Frontal cortex (tissue), 4 donors: Measurements from ENCODE around the gene SLC15A1. TPM values are rescaled to one million over a fixed set of nuclear protein-coding genes. Genes with fewer than 3 reads are reported as not detected.
"Not testable (repeated sequence)": the region's sequence is repeated elsewhere in the genome, so short reads cannot be mapped to it uniquely, and the experiment has no call there.

Experiments
- DNase-seq, 2 donors: peaks; one replicate each; pipeline ENCODE4 v3.0.0; 2012; ENCODE audit warnings: low spot score in 2 of 2
- FAIRE-seq: peaks from 2 replicates; lab custom pipeline; 2012; peaks lifted over from hg19 to GRCh38; lab: Jason Lieb, UNC
- small RNA-seq: library from RNA; depleted of rRNA; stranded (forward); fragments of <200 nt; gene quantifications from one replicate; pipeline ENCODE3, GENCODE V24; 2014
- total RNA-seq: library from RNA; depleted of rRNA; stranded (reverse); fragments of >200 nt; gene quantifications from one replicate; pipeline ENCODE4 v1.2.3, GENCODE V29; 2014
- donor health status: control.
- donor health status: control.
- donor health status: control.

SLC15A1 gene
- total RNA-seq, 1 donor from 2014 or later = under 0.01 TPM

DNA sequence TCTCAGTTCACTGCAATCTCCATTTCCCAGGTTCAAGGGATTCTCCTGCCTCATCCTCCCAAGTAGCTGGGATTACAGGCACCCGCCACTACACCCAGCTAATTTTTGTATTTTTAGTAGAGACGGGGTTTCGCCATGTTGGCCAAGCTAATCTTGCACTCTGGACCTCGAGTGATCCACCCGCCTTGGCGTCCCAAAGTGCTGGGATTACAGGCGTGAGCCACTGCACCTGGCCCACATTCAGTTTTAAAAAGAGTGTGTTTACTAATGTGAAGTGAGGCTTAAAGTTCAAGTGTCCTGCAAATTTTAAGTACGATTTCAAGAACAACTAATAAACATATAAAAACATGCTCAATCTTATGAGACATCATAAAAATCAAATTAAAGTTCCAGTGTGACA is 114.1 kb downstream of the SLC15A1 start:
- DNase-seq = not testable (repeated sequence)

More for the DNA sequence above, 114.1 kb downstream of the SLC15A1 start:
- not testable (repeated sequence) for FAIRE-seq

Small RNA genes lying within 50 kb of the gene (small RNA-seq; reads per million reads assigned to genes)
- not detected for gene RN7SL60P

Other genes with a start within 250 kb of the SLC15A1 start
- gene STK24, start 175.6 kb downstream of the SLC15A1 start, total RNA-seq = 26.1 TPM
- gene DOCK9, start 225.4 kb upstream of the SLC15A1 start, total RNA-seq = 162 TPM